ENCODE results near the gene DOCK9. TPM values are rescaled to one million over a fixed set of nuclear protein-coding genes. Genes with fewer than 3 reads are reported as not detected.
A peak's percentile ranks its signal among the peaks of the same experiment; 100 is the strongest.

Gene DOCK9
- total and polyA plus RNA-seq, 2 donors (not counting 1 experiment from before 2014, with no cell fraction given), result 18.2 TPM

DNA sequence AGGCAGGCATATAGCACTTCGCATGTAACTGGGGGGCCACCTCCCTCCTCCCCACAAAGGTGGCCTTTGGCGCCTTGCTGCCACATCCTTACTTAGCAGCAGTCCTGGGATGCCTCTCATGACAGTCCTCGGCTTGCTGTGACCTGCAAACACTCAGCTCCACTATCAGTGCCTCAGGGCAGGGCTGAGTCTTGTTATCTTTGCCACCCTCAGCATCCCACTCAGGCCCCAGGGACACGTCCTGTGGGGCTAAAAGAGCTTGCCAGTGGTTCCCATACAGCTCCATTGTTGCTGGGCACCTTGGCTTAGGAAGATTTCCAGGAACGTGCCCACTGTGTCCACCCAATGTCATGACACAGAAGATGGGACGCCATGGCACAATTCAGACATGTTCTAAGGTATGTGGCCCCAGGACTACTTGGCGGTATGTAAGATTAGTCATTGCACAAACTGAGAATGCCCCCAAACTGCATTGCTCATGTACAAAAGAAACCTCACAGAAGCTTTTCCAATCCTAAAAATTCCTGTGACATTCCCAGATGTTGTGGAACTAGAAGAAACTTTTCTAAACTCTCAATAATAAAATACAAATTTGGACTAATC, 16.3 kb downstream of the DOCK9 start:
- no peaks in the 10 kb centered on the region for H4K20me1 ChIP-seq (ENCODE audit: control insufficient read depth, extremely low read depth, insufficient read depth, low read length)
- no peaks in the 10 kb centered on the region for H3K27me3 ChIP-seq (ENCODE audit: control insufficient read depth, insufficient read depth, low read length)
- DNase-seq (ENCODE audit: low read depth in 2 of 2), result peak in 1 of 2 donors; percentile 40

DNA sequence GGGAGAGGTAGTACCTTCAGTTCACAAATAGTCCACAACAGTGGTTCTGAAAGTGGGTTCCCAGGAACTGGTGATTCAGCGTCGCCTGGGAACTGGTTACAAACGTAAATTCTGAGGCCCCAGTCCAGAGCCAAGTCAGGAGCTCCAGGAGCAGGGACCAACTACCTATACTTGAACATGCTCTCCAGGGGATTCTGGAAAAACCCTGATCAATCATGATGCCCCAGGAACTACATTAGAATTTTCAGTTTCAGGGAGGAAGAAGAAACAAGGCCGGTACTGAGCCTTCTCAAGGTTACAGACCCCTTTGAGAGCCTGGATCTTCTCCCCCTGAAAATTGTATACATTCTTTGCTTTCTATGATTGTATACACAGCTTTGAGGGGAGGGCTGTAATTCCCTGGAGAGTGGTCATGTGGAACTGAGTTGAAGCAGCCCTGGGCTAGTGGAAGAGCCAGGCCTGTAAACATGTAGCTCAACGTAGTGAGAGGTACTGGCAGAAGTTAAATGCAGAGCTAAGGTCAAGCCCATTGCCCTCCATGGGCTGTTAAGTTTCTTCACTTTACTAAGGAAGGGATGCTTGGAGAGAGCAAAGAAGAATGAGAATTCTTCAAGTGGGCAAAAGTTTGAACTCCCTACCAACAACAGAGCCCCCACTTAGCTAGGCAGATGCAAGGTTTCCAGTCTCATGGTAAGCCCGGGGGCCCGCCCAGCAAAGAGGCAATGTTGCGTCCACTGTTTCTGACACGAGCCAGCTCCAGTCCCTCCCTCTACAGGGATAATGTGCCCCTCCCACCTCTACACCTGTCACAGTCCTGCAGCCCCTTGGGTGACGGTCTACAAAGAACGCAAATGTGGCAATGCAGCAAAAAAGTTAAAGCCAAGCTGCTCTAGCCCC, 17.0 kb downstream of the DOCK9 start:
- Histone ChIP-seq H3K27ac (ENCODE audit: insufficient read depth, low read length) (no peak overlapping the region), H2AFZ (ENCODE audit: low read length) (no peak overlapping the region), H3K9me3 (ENCODE audit: control insufficient read depth, insufficient read depth, low read depth, low read length) (no peaks in the 10 kb centered on the region), H3K4me1 (ENCODE audit: control insufficient read depth, extremely low read depth, insufficient read depth, low read length) (no peaks in the 10 kb centered on the region), H4K20me1 (ENCODE audit: control insufficient read depth, extremely low read depth, insufficient read depth, low read length) (no peaks in the 10 kb centered on the region), H3K4me3 (replicated peaks in 1 of 4; ENCODE audit: control extremely low read depth in 1 of 4, insufficient read depth in 1 of 4, low read depth in 3 of 4, low read length in 4 of 4) (no peak overlapping the region), H3K4me2 (ENCODE audit: extremely low read depth, insufficient read depth, low read length) (no peak overlapping the region), H3K9ac (ENCODE audit: insufficient read depth, low read length) (no peak overlapping the region), H3K27me3 (ENCODE audit: control insufficient read depth, insufficient read depth, low read length) (no peaks in the 10 kb centered on the region), H3K79me2 (ENCODE audit: control insufficient read depth, insufficient read depth, low read length) (no peaks in the 10 kb centered on the region), H3K36me3 (ENCODE audit: control insufficient read depth, insufficient read depth, low read length) (no peaks in the 10 kb centered on the region)
- TF ChIP-seq EZH2 (IDR thresholded peaks at IDR 0.05; ENCODE audit: low read length, missing control alignments), result no peak
- TF ChIP-seq, protein P1, sequence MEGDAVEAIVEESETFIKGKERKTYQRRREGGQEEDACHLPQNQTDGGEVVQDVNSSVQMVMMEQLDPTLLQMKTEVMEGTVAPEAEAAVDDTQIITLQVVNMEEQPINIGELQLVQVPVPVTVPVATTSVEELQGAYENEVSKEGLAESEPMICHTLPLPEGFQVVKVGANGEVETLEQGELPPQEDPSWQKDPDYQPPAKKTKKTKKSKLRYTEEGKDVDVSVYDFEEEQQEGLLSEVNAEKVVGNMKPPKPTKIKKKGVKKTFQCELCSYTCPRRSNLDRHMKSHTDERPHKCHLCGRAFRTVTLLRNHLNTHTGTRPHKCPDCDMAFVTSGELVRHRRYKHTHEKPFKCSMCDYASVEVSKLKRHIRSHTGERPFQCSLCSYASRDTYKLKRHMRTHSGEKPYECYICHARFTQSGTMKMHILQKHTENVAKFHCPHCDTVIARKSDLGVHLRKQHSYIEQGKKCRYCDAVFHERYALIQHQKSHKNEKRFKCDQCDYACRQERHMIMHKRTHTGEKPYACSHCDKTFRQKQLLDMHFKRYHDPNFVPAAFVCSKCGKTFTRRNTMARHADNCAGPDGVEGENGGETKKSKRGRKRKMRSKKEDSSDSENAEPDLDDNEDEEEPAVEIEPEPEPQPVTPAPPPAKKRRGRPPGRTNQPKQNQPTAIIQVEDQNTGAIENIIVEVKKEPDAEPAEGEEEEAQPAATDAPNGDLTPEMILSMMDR (conservative IDR thresholded peaks at IDR 0.05 in 1 of 2, IDR thresholded peaks at IDR 0.05 in 1 of 2; ENCODE audit: low read depth in 1 of 2, low read length in 2 of 2), result no peak
- DNase-seq (ENCODE audit: low read depth in 2 of 2), result no peak

More for the DNA sequence above, 16.3 kb downstream of the DOCK9 start:
- Histone ChIP-seq H3K36me3 (ENCODE audit: control insufficient read depth, insufficient read depth, low read length) (no peaks in the 10 kb centered on the region), H3K9me3 (ENCODE audit: control insufficient read depth, insufficient read depth, low read depth, low read length) (no peaks in the 10 kb centered on the region), H2AFZ (ENCODE audit: low read length) (no peak overlapping the region), H3K4me2 (ENCODE audit: extremely low read depth, insufficient read depth, low read length) (no peak overlapping the region), H3K4me1 (ENCODE audit: control insufficient read depth, extremely low read depth, insufficient read depth, low read length) (no peaks in the 10 kb centered on the region), H3K4me3 (replicated peaks in 1 of 4; ENCODE audit: control extremely low read depth in 1 of 4, insufficient read depth in 1 of 4, low read depth in 3 of 4, low read length in 4 of 4) (no peak overlapping the region), H3K27ac (ENCODE audit: insufficient read depth, low read length) (no peak overlapping the region), H3K9ac (ENCODE audit: insufficient read depth, low read length) (no peak overlapping the region), H3K79me2 (ENCODE audit: control insufficient read depth, insufficient read depth, low read length) (no peaks in the 10 kb centered on the region)
- no peak for TF ChIP-seq EZH2 (IDR thresholded peaks at IDR 0.05; ENCODE audit: low read length, missing control alignments)
- TF ChIP-seq, protein P1 (conservative IDR thresholded peaks at IDR 0.05 in 1 of 2, IDR thresholded peaks at IDR 0.05 in 1 of 2; ENCODE audit: low read depth in 1 of 2, low read length in 2 of 2), result no peak

GRCh38 chr13:98959786-98960605, 17.9 kb downstream of the DOCK9 start:
- TF ChIP-seq, protein P1 (conservative IDR thresholded peaks at IDR 0.05 in 1 of 2, IDR thresholded peaks at IDR 0.05 in 1 of 2; ENCODE audit: low read depth in 1 of 2, low read length in 2 of 2), result no peak
- TF ChIP-seq EZH2 (IDR thresholded peaks at IDR 0.05; ENCODE audit: low read length, missing control alignments), result no peak
- no peaks in the 10 kb centered on the region for H3K27me3 ChIP-seq (ENCODE audit: control insufficient read depth, insufficient read depth, low read length)
- no peak overlapping the region for H3K27ac ChIP-seq (ENCODE audit: insufficient read depth, low read length)
- no peak overlapping the region for H3K9ac ChIP-seq (ENCODE audit: insufficient read depth, low read length)
- no peaks in the 10 kb centered on the region for H3K9me3 ChIP-seq (ENCODE audit: control insufficient read depth, insufficient read depth, low read depth, low read length)
- H4K20me1 ChIP-seq (ENCODE audit: control insufficient read depth, extremely low read depth, insufficient read depth, low read length), result no peaks in the 10 kb centered on the region
- no peak overlapping the region for H3K4me3 ChIP-seq (replicated peaks in 1 of 4; ENCODE audit: control extremely low read depth in 1 of 4, insufficient read depth in 1 of 4, low read depth in 3 of 4, low read length in 4 of 4)
- H2AFZ ChIP-seq (ENCODE audit: low read length), result no peak overlapping the region
- H3K4me2 ChIP-seq (ENCODE audit: extremely low read depth, insufficient read depth, low read length), result no peak overlapping the region
- no peak for DNase-seq (ENCODE audit: low read depth in 2 of 2)
- H3K36me3 ChIP-seq (ENCODE audit: control insufficient read depth, insufficient read depth, low read length), result no peaks in the 10 kb centered on the region
- no peaks in the 10 kb centered on the region for H3K79me2 ChIP-seq (ENCODE audit: control insufficient read depth, insufficient read depth, low read length)
- no peaks in the 10 kb centered on the region for H3K4me1 ChIP-seq (ENCODE audit: control insufficient read depth, extremely low read depth, insufficient read depth, low read length)
